ENCODE data around the gene PSME1. TPM values are rescaled to one million over a fixed set of nuclear protein-coding genes. Genes with fewer than 3 reads are reported as not detected.

Gene PSME1
- total and polyA plus RNA-seq, 2 of the 13 experiments (the other 11 are each of a cell fraction or from before 2014, with no cell fraction given), result 159 to 608 TPM

DNA sequence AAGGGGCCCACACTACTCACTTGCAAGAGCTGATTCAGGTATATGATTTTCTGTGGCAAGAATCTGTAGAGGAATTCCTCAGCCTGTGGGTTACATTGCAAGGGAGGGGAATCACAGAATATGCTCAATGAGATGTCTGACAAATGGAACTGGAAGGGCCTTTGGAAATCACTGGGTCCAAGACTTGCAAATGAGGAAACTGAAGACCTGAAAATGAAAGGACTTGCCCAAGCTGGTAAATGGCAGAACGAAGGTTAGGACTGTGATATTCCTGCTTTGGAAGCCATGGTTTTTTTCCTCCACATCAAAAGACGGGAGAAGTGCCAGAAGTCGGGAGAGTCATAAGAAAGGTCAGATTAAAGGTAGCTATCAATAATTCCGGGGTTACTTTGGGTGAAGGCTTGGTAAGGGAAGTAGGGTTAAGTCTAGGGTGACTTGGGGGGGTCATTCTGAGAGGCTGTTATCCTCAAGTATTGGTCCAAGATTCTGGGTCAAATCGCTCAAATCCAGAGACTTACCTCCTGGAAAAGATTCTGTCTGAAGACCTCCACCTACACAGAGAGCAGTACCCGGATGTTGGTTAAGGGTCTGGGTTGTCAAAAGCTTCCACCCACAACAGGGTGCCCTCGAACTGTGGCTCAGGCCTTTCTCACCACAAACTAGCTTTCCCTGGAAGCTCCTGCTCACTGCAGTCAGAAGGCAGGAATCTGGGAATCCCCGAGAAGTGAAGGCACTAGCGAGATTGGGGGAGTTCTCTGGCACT is 9.9 kb downstream of the PSME1 start (continued):
- TF ChIP-seq, protein P1, sequence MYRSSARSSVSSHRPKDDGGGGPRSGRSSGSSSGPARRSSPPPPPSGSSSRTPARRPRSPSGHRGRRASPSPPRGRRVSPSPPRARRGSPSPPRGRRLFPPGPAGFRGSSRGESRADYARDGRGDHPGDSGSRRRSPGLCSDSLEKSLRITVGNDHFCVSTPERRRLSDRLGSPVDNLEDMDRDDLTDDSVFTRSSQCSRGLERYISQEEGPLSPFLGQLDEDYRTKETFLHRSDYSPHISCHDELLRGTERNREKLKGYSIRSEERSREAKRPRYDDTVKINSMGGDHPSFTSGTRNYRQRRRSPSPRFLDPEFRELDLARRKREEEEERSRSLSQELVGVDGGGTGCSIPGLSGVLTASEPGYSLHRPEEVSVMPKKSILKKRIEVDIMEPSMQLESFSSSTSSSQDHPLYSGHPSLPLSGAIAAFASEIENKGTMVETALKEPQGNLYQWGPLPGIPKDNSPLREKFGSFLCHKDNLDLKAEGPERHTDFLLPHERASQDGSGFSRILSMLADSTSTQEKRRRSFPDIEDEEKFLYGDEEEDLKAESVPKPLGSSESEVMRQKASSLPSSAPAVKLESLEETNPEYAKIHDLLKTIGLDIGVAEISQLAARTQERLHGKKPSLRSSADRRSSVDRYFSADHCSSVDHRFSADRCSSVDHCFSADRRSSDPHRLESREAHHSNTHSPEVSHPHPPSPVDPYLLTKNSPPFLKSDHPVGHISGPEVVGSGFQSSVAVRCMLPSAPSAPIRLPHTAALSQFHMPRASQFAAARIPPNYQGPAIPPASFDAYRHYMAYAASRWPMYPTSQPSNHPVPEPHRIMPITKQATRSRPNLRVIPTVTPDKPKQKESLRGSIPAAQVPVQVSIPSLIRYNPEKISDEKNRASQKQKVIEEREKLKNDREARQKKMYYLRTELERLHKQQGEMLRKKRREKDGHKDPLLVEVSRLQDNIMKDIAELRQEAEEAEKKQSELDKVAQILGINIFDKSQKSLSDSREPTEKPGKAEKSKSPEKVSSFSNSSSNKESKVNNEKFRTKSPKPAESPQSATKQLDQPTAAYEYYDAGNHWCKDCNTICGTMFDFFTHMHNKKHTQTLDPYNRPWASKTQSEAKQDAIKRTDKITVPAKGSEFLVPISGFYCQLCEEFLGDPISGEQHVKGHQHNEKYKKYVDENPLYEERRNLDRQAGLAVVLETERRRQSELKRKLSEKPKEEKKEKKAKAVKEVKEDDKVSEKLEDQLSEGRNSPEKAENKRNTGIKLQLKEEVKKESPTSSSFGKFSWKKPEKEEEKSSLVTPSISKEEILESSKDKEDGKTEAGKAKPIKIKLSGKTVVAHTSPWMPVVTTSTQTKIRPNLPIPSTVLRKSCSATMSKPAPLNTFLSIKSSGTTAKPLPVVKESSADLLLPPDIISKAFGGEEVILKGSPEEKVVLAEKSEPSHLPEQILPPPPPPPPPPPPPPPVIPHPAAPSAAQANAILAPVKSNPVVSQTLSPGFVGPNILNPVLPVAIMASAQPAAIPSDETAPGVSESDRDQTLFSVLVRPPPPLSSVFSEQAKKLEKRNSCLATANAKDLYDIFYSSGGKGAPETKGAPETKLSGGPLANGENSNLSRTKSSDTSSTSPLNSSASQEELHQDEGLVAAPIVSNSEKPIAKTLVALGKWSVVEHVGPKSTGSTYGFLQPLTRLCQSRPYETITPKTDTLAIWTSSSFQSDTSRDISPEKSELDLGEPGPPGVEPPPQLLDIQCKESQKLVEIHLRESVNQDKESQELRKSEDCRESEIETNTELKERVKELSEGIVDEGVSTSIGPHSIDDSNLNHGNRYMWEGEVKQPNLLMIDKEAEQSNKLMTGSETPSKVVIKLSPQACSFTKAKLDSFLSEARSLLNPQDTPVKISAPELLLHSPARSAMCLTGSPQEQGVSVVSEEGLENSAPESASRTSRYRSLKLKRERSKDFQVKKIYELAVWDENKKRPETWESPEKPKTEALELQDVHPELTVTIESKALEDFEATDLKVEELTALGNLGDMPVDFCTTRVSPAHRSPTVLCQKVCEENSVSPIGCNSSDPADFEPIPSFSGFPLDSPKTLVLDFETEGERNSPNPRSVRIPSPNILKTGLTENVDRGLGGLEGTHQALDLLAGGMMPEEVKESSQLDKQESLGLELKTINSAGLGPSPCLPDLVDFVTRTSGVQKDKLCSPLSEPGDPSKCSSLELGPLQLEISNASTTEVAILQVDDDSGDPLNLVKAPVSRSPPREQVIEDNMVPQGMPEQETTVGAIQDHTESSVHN (CRISPR knock-in tag; IDR thresholded peaks at IDR 0.05), result no peak
- TF ChIP-seq PHB2 (IDR thresholded peaks at IDR 0.05; ENCODE audit: partially characterized antibody), result no peak
- TF ChIP-seq ZNF878 (CRISPR knock-in tag; IDR thresholded peaks at IDR 0.05), result no peak
- TF ChIP-seq ARID2 (CRISPR knock-in tag; IDR thresholded peaks at IDR 0.05; ENCODE audit: borderline replicate concordance), result no peak
- TF ChIP-seq ZGPAT (CRISPR knock-in tag; IDR thresholded peaks at IDR 0.05), result no peak
- TF ChIP-seq, protein P2, sequence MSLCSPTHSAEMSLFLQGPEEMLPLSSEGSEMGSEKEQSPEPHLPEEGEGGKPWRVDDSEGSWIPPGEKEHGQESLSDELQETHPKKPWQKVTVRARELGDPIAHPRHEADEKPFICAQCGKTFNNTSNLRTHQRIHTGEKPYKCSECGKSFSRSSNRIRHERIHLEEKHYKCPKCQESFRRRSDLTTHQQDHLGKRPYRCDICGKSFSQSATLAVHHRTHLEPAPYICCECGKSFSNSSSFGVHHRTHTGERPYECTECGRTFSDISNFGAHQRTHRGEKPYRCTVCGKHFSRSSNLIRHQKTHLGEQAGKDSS (CRISPR knock-in tag; IDR thresholded peaks at IDR 0.05; ENCODE audit: borderline replicate concordance, low read depth), result 0 out of 2 replicates have a peak, but pooled peaks have one; percentile 16
- 0 out of 2 replicates have a peak, but pooled peaks have one; percentile 47 for TF ChIP-seq ZNF83 (CRISPR knock-in tag; IDR thresholded peaks at IDR 0.05; ENCODE audit: borderline replicate concordance)
- TF ChIP-seq ZNF724P (CRISPR knock-in tag; IDR thresholded peaks at IDR 0.05; ENCODE audit: borderline replicate concordance), result peak; percentile 75; the same call in 1 of the 2 replicates
- TF ChIP-seq ZBTB10 (CRISPR knock-in tag; IDR thresholded peaks at IDR 0.05; ENCODE audit: borderline replicate concordance), result no peak
- TF ChIP-seq ZNF235 (CRISPR knock-in tag; IDR thresholded peaks at IDR 0.05; ENCODE audit: borderline replicate concordance), result 0 out of 2 replicates have a peak, but pooled peaks have one; percentile 6

All from HepG2 (cell line).